Lower lobe of right lung (tissue), 2 donors: Measurements from ENCODE around the gene CDKL4. TPM values are rescaled to one million over a fixed set of nuclear protein-coding genes. Genes with fewer than 3 reads are reported as not detected.
"Not testable (repeated sequence)": the region's sequence is repeated elsewhere in the genome, so short reads cannot be mapped to it uniquely, and the experiment has no call there.

Experiments used
- ATAC-seq, 2 donors: fragments of 200-7000 bp; cut with Tn5 transposase; one replicate each; pipeline ENCODE4 v1.9.1; 2020 to 2022; ENCODE audit warnings: mild to moderate bottlenecking in 2 of 2, moderate library complexity in 2 of 2
- DNase-seq: peaks from one replicate; pipeline ENCODE4 v3.0.0-alpha.2; 2020
- H3K27ac ChIP-seq: fragments of 200-600 bp; one replicate; pipeline ENCODE4 v1.8.0; 2022
- H3K27me3 ChIP-seq: fragments of 200-600 bp; one replicate; pipeline ENCODE4 v1.8.0; 2022; ENCODE audit warnings: low read depth
- H3K36me3 ChIP-seq: fragments of 200-600 bp; one replicate; pipeline ENCODE4 v1.8.0; 2022; ENCODE audit warnings: mild to moderate bottlenecking
- H3K4me1 ChIP-seq: fragments of 200-600 bp; one replicate; pipeline ENCODE4 v1.8.0; 2022
- H3K4me3 ChIP-seq: fragments of 200-600 bp; one replicate; pipeline ENCODE4 v1.8.0; 2022; ENCODE audit warnings: mild to moderate bottlenecking
- H3K9me3 ChIP-seq: fragments of 200-600 bp; one replicate; pipeline ENCODE4 v1.8.0; 2022
- intact Hi-C: fragments of 100-400 bp; cut with DNase I; formaldehyde crosslinking; loops from one replicate; pipeline ENCODE4 v1.11.0; 2022
- total RNA-seq: library from RNA; stranded (reverse); fragmentation: NEBNext Ultra II Directional; extraction: Animal tissue kit (Norgen Biotek cat#: 25700); gene quantifications from one replicate; pipeline ENCODE4 v1.2.1, GENCODE V29; 2021
- TF ChIP-seq, protein P1 (sequence below): fragments of 200-600 bp; IDR thresholded peaks from one replicate; pipeline ENCODE4 v1.8.0; 2022; ENCODE audit warnings: antibody characterized with exemption, mild to moderate bottlenecking
- donor health status: DM: no; HTN: yes; CAD: no; lungs with severe emphysema.

The CDKL4 gene
- total RNA-seq, 1 donor from 2014 or later: 1.7 TPM

- H3K27ac ChIP-seq: no peak overlapping the region
- no peaks in the 10 kb centered on the region for H3K27me3 ChIP-seq
- DNase-seq (no peak), ATAC-seq (no peak)
- TF ChIP-seq, protein P1, sequence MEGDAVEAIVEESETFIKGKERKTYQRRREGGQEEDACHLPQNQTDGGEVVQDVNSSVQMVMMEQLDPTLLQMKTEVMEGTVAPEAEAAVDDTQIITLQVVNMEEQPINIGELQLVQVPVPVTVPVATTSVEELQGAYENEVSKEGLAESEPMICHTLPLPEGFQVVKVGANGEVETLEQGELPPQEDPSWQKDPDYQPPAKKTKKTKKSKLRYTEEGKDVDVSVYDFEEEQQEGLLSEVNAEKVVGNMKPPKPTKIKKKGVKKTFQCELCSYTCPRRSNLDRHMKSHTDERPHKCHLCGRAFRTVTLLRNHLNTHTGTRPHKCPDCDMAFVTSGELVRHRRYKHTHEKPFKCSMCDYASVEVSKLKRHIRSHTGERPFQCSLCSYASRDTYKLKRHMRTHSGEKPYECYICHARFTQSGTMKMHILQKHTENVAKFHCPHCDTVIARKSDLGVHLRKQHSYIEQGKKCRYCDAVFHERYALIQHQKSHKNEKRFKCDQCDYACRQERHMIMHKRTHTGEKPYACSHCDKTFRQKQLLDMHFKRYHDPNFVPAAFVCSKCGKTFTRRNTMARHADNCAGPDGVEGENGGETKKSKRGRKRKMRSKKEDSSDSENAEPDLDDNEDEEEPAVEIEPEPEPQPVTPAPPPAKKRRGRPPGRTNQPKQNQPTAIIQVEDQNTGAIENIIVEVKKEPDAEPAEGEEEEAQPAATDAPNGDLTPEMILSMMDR: no peak
- H3K9me3 ChIP-seq: no peaks in the 10 kb centered on the region
- no peak overlapping the region for H3K4me3 ChIP-seq
- peaks cover 8% of the 10 kb centered on the region for H3K4me1 ChIP-seq
- peaks cover 25% of the 10 kb centered on the region for H3K36me3 ChIP-seq
- intact Hi-C loops: no loop called here
Observed at GRCh38 chr2:39246382-39246980, 2.7 kb upstream of the CDKL4 start.

GRCh38 chr2:39244963-39245625 lies 1.3 kb upstream of the CDKL4 start:
- Histone ChIP-seq H3K36me3 (peaks cover 11% of the 10 kb centered on the region), H3K4me3 (peak overlapping the region; percentile 10)
- H3K27me3 ChIP-seq, intact Hi-C loops, H3K27ac ChIP-seq, DNase-seq, H3K9me3 ChIP-seq, H3K4me1 ChIP-seq: not testable (repeated sequence)
- peak in 1 of 2 donors; percentile 39 for ATAC-seq

GRCh38 chr2:39244241-39244862 lies 582 bp upstream of the CDKL4 start:
- H3K27ac ChIP-seq, H3K27me3 ChIP-seq, H3K36me3 ChIP-seq, intact Hi-C loops, DNase-seq, ATAC-seq, H3K9me3 ChIP-seq, H3K4me1 ChIP-seq: not testable (repeated sequence)
- H3K4me3 ChIP-seq: peak overlapping the region; percentile 45

- peaks cover 9% of the 10 kb centered on the region for H3K4me1 ChIP-seq
- H3K36me3 ChIP-seq: no peaks in the 10 kb centered on the region
- intact Hi-C loops: no loop called here
- DNase-seq: no peak
- no peak for ATAC-seq
- TF ChIP-seq, protein P1: no peak
- H3K4me3 ChIP-seq: no peak overlapping the region
- no peaks in the 10 kb centered on the region for H3K27me3 ChIP-seq
- H3K9me3 ChIP-seq: no peaks in the 10 kb centered on the region
- H3K27ac ChIP-seq: no peak overlapping the region
Observed at GRCh38 chr2:39241588-39241987, 2.2 kb downstream of the CDKL4 start.

GRCh38 chr2:39240758-39241157 lies 3.0 kb downstream of the CDKL4 start:
- Histone ChIP-seq H3K9me3 (no peaks in the 10 kb centered on the region), H3K27me3 (no peaks in the 10 kb centered on the region), H3K4me3 (no peak overlapping the region), H3K4me1 (peaks cover 9% of the 10 kb centered on the region), H3K36me3 (no peaks in the 10 kb centered on the region), H3K27ac (no peak overlapping the region)
- DNase-seq: no peak
- TF ChIP-seq, protein P1: no peak
- ATAC-seq: no peak
- intact Hi-C loops: no loop called here

DNA sequence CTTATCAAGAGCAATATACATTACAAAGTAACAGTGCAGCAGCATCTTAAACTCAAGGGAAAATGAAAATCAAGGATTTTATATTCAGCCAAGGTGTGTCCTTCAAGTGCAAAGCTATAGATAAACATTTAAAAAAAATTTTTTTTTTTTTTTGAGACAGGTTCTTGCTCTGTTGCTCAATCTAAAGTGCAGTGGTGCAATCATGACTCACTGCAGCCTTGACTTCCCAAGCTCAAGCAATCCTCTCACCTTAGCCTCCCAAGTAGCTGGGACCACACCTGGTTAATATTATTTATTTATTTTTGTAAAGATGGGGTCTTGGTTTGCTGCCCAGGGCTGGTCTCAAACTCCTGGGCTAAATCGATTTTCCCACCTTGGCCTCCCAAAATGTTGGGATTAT lies 9.0 kb downstream of the CDKL4 start:
- no peaks in the 10 kb centered on the region for H3K9me3 ChIP-seq
- H3K36me3 ChIP-seq: no peaks in the 10 kb centered on the region
- H3K27me3 ChIP-seq: no peaks in the 10 kb centered on the region
- H3K27ac ChIP-seq: no peak overlapping the region
- TF ChIP-seq, protein P1: no peak
- peaks cover under 1% of the 10 kb centered on the region for H3K4me1 ChIP-seq
- intact Hi-C loops: no loop called here
- DNase-seq (no peak), ATAC-seq (no peak)
- no peak overlapping the region for H3K4me3 ChIP-seq
